Erythroblast (primary cell): ENCODE data around the gene DIPK1C.
A peak's percentile ranks its signal among the peaks of the same experiment; 100 is the strongest.

Experiments used
- DNase-seq, 2 experiments: peaks; one replicate each; lab custom pipeline; 2025; lab: John Stamatoyannopoulos, UW
- GATA1 ChIP-seq: IDR thresholded peaks from 2 replicates; pipeline ENCODE4 v1.6.1; 2011; ENCODE audit warnings: low read depth, mild to moderate bottlenecking, control low read depth, low read length, moderate library complexity
- POLR2A ChIP-seq: IDR thresholded peaks from 2 replicates; pipeline ENCODE4 v1.6.1; 2011; ENCODE audit warnings: mild to moderate bottlenecking, low read length

DIPK1C gene

DNA sequence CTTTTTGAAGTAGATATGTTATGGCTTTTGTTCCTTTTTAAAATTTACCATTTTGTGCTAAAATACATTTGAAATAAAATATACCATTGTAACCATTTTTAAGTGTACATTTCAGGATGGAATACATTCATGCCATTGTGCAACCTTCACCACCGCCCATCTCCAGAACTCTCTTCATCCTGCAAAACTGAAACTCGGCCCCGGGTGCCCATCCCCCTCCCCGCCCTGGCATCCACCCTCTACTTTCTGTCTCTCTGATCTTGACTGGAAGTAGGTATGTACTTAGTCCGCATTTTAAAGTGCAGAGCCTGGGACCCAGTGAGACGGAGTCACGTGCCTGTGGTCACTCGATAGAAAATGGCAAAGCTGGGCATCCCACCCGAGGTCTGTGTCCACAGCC lies 45.6 kb downstream of the DIPK1C start:
- TF ChIP-seq POLR2A = no peak
- TF ChIP-seq GATA1 = no peak
- no peak for DNase-seq

DNA sequence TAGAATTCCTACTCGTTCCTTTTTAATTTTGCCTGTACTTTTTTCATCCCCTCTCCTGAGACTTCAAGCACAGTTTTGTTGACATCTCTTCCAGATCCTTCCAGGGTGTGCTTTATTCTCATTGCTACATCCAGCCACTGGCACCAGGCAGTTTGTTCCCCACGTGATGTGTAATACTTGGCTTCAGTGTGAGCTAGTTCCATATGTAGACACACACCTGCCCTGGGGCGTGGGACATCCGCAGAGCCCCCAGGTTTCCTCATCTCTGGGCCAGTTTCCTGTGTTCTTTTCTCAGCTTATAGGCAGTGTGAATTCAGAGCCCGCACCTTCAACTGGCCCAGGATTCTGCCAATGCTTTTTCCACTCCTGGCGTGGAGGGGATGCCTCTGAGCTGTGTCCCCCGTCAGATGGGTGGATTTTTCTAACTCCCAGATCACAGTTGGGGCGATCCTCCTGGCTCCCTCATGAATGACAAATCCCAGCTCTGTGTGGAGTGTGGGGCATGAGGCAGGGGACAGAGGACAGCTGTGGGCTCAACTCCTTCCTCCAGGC lies 46.6 kb downstream of the DIPK1C start:
- no peak for TF ChIP-seq GATA1
- TF ChIP-seq POLR2A = no peak
- no peak for DNase-seq

DNA sequence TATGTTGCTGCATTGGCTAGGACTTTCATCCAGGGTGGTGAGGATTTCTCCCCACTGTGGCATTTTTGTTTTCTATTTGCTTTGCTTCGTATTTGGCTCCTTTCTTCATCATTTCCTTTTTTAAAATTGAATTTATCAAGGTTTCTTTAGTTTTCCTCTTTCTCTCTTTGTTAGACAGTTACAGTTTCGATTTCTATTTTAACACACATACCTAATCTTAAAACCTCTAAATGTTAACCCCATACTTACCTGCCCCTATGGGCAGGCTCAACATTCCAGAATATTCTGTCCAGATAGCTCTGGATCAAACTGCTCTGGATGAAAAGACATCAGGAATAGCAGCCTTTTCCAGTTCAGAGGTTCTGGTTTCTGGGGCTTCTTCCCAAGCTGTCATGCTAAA lies 49.2 kb downstream of the DIPK1C start:
- TF ChIP-seq GATA1 (no peak), POLR2A (no peak)
- no peak for DNase-seq

DNA sequence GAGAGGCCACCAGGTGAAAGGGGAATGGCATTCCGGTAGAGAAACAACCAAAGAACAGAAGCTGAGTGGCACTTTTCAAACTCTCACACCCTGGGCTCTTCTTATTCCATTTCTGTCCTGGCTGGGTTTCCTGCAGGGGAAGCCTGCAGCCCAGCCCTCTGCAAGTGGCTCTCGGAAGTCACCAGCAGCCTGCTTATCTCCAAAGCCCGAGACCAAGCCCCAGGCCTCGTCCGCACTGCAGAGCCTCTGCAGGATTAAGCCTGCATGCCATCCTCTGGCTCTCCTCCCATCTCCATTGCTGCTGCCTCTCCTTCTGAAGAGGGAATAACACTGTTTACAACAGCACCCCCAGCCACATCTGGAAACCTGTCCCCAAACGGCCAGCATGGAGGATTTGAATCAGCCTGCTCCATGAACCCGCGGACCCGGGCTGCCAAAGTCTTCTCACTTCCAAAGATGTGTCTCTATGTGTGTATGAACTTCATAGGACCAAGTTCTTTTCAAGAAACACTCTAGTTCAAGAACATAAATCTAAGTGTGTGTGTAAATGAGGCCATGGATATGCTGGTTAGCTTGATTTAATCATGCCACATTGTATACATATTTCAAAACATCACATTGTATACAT lies 54.2 kb downstream of the DIPK1C start:
- peak; percentile 23 to 41 for DNase-seq
- TF ChIP-seq GATA1 (no peak), POLR2A (no peak)

DNA sequence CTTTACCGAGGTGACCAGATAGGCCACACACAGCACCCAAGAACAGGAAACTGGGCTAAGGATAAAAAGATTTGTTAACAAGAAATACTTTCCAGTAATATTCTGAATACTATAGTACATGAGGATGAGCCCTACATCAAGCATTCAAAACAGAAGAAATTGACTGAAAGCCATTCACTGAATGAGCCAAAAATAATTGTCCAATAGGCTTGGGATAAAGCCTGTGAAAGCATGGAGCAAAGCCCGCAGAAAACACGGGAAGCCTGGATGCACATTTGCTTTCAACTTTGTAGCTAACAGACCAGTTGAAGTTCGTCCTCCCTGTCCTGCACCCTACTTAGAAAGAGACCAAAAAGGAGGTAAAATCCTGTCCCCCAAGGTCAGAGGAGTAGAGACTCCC lies 56.3 kb downstream of the DIPK1C start:
- DNase-seq = no peak
- TF ChIP-seq POLR2A (no peak), GATA1 (no peak)

DNA sequence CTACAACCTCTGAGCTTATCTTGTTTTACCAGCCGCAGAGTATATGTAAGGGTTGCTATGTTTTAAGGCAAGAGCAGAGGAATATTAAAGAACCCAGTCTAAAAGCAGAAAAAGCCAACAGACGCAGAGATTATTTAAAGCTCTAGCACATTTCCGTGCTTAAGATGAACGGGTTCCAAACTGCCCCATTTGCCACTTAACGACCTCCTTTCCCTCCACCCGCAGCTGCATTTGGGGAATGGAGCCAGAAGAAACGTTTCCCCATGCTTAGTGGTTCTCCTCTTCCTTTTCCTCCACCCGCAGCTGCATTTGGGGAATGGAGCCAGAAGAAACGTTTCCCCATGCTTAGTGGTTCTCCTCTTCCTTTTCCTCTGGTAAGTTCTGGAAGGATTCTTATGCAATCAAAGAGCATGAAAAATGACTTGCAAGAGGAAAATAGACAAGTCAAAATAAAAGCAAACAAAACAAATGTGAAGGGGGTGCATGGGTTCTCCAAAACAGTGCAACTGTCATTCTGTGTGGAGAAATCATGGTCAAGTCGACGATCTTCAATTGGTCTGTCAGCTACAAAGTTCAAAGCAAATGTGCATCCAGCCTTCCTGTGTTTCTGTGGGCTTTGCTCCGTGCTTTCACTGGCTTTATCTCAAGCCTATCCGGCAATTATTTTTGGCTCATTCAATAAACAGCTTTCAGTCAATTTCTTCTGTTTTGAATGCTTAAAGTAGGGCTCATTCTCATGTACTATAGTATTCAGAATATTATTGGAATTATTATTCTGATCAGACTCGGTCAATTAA lies 57.8 kb downstream of the DIPK1C start:
- TF ChIP-seq GATA1 = no peak
- no peak for TF ChIP-seq POLR2A
- DNase-seq = no peak

DNA sequence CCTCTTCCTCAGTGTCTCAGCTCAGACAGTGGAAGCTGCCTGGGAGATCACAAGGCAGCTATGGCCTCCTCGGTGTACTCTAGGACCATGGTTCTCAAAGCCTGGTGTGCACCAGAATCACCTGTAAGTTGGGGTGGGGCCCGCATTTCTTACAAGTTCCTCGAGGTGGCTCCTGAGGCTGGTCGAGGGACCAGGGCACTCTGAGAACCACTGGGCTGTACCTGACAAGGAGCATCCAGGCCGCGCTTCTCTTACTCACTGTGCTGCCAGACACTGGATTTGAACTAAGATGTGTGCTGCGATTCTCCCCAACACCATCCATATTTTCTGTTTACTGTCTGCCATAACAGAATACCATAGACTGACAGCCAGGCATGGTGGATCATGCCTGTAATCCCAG lies 59.5 kb downstream of the DIPK1C start:
- TF ChIP-seq GATA1 (no peak), POLR2A (no peak)

DNA sequence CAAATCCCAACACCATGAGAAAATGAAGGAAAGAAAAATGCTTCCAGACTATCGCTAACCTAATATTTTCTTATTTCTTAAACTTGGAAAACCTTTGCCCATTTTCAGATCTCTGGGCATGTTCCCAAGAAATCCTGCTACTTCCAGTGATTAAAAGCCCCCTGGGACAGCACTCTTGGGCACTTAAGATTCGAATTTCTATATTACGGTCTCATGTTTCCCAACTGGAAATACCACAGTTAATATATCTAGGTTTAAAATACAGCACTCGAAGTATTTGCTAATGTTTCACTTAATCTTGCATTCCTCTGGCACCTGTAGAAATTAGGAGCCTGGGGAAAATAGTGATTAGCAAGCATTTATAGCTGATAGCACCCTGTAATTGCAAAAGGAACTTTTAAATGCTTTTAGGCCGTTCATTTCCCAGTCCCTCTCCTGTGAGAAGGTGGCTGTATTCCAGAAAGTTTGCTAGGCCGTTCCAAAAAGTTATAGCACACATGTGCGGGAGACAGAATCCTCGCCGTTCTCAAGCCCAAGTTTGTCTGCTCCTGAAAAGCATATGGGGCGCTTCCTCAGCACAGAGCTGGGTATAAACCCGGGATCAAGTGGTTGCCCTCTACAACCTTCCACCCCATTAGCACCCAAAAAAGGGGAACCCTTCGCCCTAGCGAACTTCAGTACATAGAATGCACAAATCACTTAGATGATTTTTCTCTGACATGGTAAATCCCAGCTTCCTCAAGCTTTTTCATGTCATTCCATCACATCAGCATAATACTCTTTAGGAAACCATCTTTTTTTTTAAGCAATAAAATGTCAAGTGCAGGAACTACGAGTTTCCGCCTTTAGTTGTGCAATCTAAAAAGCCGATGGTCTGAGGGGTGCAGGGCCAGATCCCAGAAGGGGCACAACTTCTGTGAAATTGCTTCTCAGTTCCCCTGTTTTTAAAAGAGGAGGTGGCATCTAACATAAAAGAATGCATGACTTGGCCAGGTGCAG lies 60.6 kb downstream of the DIPK1C start:
- no peak for DNase-seq
- no peak for TF ChIP-seq GATA1
- TF ChIP-seq POLR2A = no peak

More for the DNA sequence above, 59.5 kb downstream of the DIPK1C start:
- DNase-seq = no peak

DNA sequence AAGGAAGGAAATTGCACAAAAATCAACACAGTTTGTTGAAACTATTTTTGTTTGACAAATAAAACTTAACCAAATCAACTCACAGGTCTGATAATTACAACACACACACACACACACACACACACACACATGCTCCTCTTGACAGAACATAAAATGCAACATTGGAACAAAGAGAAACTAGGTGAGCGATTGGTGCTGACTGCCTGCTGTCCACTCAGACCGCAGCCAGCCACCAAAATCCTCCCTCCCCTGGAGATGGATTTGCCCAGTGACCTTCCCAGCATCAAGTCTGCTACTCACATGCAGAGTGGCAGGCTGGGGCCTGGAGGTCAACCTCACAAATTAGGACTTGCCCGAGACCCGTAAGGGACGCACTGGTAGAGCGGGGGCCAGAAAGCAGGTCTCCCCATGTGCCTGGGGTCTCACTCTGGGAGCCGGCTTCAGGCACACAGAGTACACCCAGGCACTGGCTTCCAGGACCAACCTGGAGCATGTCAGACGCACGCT lies 61.4 kb downstream of the DIPK1C start:
- DNase-seq = no peak
- TF ChIP-seq POLR2A (no peak), GATA1 (no peak)

DNA sequence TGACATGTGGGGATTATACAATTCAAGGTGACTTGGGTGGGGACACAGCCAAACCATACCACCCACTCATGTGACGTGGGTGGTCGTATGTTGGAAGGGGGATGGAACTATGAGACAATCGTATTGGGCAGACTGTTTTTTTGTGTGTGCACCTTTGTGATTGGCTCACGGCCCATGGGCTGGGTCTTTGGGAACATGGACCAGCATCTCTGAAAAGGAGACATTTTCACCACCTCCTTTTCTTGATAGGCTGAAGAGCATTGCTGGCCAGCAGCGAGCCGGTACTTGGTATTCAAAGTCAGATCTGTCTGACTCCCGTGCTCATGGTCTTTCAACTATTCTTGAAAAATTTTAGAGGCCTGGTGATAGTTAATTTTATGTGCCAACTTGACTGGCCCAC lies 62.1 kb downstream of the DIPK1C start:
- no peak for TF ChIP-seq GATA1
- no peak for TF ChIP-seq POLR2A
- no peak for DNase-seq

DNA sequence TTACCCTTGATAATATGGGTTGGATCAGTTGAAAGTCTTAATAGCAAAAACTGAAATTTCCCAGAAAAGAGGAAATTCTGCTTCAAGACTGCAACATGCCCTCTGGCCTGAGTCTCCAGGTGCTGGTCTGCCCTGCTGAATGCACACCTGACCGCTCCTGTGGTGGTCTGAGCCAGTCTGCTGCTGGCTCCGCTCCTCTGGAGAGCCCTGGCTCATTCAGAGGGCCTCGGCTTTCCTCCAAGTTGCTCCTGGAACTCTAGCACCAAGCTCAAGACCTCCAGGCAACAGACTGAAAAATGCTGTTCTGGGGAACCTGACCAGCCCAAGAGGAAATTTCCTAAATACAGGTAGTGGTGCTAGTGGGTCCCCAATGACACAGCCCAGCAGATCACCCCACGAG lies 64.8 kb downstream of the DIPK1C start:
- DNase-seq = no peak
- TF ChIP-seq GATA1 (no peak), POLR2A (no peak)

DNA sequence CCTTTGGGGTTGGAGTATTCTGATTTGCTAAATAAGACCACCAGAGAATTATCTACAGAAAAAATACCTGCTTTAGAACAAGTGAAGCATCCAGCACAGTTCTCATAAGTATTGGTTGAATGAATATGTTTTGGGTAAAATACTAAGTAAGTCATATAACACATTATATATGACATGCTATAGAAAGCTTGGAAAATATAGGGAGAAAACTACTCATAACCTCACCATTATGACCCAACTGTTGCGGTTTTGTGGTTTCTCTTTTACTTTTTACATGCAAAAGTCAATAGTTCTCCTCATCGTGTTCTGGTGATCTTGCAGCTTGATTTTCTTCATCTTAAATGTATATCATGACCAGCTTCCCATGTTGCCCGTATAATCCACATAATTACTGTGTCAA lies 66.2 kb downstream of the DIPK1C start:
- DNase-seq = no peak
- TF ChIP-seq POLR2A (no peak), GATA1 (no peak)

DNA sequence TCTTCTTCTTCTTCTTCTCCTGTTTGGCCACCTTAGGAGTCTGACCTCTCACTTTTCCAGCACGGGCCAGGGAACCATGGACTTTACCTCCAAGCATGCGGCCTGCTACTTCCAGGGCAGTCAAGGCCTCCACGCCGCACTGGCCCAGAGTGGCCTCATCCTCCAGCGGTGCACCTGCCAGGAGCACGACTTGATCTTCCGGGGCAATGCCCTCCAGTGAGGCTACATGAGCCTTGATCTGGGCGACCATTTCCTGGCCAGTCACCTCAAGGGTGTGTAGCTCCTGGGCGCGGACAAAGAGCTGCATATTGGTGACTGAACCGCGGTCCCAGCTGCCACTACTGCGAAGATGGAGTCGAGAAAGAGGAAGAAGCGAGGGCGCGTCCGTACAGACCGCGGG lies 67.1 kb downstream of the DIPK1C start:
- DNase-seq = no peak
- TF ChIP-seq POLR2A (no peak), GATA1 (no peak)
